WTC11 (cell line): Measurements from ENCODE around the gene B4GALT2. TPM values are rescaled to one million over a fixed set of nuclear protein-coding genes. Genes with fewer than 3 reads are reported as not detected.

Source experiments
- ATF1 ChIP-seq: sonication (generic); formaldehyde crosslinking; IDR thresholded peaks from 2 replicates; pipeline ENCODE4 v1.8.1; 2023; ENCODE audit warnings: mild to moderate bottlenecking, moderate library complexity, missing genetic modification reagents
- CBFB ChIP-seq: sonication (generic); formaldehyde crosslinking; IDR thresholded peaks from 2 replicates; pipeline ENCODE4 v1.8.1; 2022; ENCODE audit warnings: mild to moderate bottlenecking, low read depth, missing genetic modification reagents
- CREM ChIP-seq: sonication (generic); formaldehyde crosslinking; IDR thresholded peaks from 2 replicates; pipeline ENCODE4 v1.8.1; 2022; ENCODE audit warnings: mild to moderate bottlenecking, missing genetic modification reagents, moderate library complexity
- ETV6 ChIP-seq: sonication (generic); formaldehyde crosslinking; IDR thresholded peaks from 2 replicates; pipeline ENCODE4 v1.8.1; 2022; ENCODE audit warnings: mild to moderate bottlenecking, missing genetic modification reagents
- FOXJ3 ChIP-seq: sonication (generic); formaldehyde crosslinking; IDR thresholded peaks from 2 replicates; pipeline ENCODE4 v1.9.0; 2021; ENCODE audit warnings: missing genetic modification reagents, mild to moderate bottlenecking, borderline replicate concordance
- FOXP1 ChIP-seq: sonication (generic); formaldehyde crosslinking; IDR thresholded peaks from 2 replicates; pipeline ENCODE4 v1.8.0; 2022; ENCODE audit warnings: missing genetic modification reagents, mild to moderate bottlenecking, moderate library complexity, borderline replicate concordance
- GTF2I ChIP-seq: fragments of 250-450 bp; sonication (Bioruptor Pico); conservative IDR thresholded peaks from 2 replicates; pipeline ENCODE4 v1.4.0; 2021; ENCODE audit warnings: mild to moderate bottlenecking
- NFATC4 ChIP-seq: fragments of 250-450 bp; sonication (Bioruptor Pico); IDR thresholded peaks from 2 replicates; pipeline ENCODE4 v1.9.0; 2021; ENCODE audit warnings: mild to moderate bottlenecking
- NR1H2 ChIP-seq: sonication (generic); formaldehyde crosslinking; IDR thresholded peaks from 2 replicates; pipeline ENCODE4 v1.9.0; 2021; ENCODE audit warnings: mild to moderate bottlenecking, moderate library complexity, missing genetic modification reagents
- NR3C1 ChIP-seq: sonication (generic); formaldehyde crosslinking; conservative IDR thresholded peaks from 2 replicates; pipeline ENCODE4 v1.8.1; 2023; ENCODE audit warnings: low read depth, mild to moderate bottlenecking, missing genetic modification reagents
- RORB ChIP-seq: fragments of 250-450 bp; sonication (Bioruptor Pico); IDR thresholded peaks from 2 replicates; pipeline ENCODE4 v1.9.0; 2021; ENCODE audit warnings: mild to moderate bottlenecking
- TEAD1 ChIP-seq: sonication (generic); formaldehyde crosslinking; IDR thresholded peaks from 2 replicates; pipeline ENCODE4 v1.8.0; 2022; ENCODE audit warnings: mild to moderate bottlenecking, missing genetic modification reagents
- ZNF219 ChIP-seq: sonication (generic); formaldehyde crosslinking; IDR thresholded peaks from 2 replicates; pipeline ENCODE4 v1.8.0; 2023; ENCODE audit warnings: missing genetic modification reagents, mild to moderate bottlenecking, borderline replicate concordance
- ZNF263 ChIP-seq: sonication (generic); formaldehyde crosslinking; IDR thresholded peaks from 2 replicates; pipeline ENCODE4 v1.8.1; 2022; ENCODE audit warnings: low read depth, mild to moderate bottlenecking, moderate library complexity, missing genetic modification reagents
- total RNA-seq: library from RNA; stranded (reverse); gene quantifications from 3 replicates; pipeline ENCODE4 v1.2.3, GENCODE V29; 2021
- TF ChIP-seq, protein P1 (sequence below): sonication (generic); formaldehyde crosslinking; IDR thresholded peaks from 2 replicates; pipeline ENCODE4 v1.8.0; 2022; ENCODE audit warnings: mild to moderate bottlenecking, missing genetic modification reagents
- TF ChIP-seq, protein P2 (sequence below): sonication (generic); formaldehyde crosslinking; IDR thresholded peaks from 2 replicates; pipeline ENCODE4 v1.8.1; 2022; ENCODE audit warnings: low read depth, missing genetic modification reagents, borderline replicate concordance
- TF ChIP-seq, protein P3 (sequence below): sonication (generic); formaldehyde crosslinking; IDR thresholded peaks from 2 replicates; pipeline ENCODE4 v1.8.0; 2022; ENCODE audit warnings: mild to moderate bottlenecking, missing genetic modification reagents
- TF ChIP-seq, protein P4 (sequence below): sonication (generic); formaldehyde crosslinking; IDR thresholded peaks from 2 replicates; pipeline ENCODE4 v1.8.1; 2022; ENCODE audit warnings: mild to moderate bottlenecking, moderate library complexity, missing genetic modification reagents
- TF ChIP-seq, protein P5 (sequence below): sonication (generic); formaldehyde crosslinking; IDR thresholded peaks from 2 replicates; pipeline ENCODE4 v1.8.1; 2022; ENCODE audit warnings: missing genetic modification reagents, borderline replicate concordance
- TF ChIP-seq, protein P6 (sequence below): sonication (generic); formaldehyde crosslinking; IDR thresholded peaks from 2 replicates; pipeline ENCODE4 v1.8.1; 2023; ENCODE audit warnings: mild to moderate bottlenecking, missing genetic modification reagents, moderate library complexity
- TF ChIP-seq, protein P7 (sequence below): fragments of 250-450 bp; sonication (Bioruptor Pico); IDR thresholded peaks from 2 replicates; pipeline ENCODE4 v1.9.0; 2021; ENCODE audit warnings: moderate library complexity, mild to moderate bottlenecking, inconsistent platforms, borderline replicate concordance
- TF ChIP-seq, protein P8 (sequence below): sonication (generic); formaldehyde crosslinking; IDR thresholded peaks from 2 replicates; pipeline ENCODE4 v1.8.1; 2023; ENCODE audit warnings: mild to moderate bottlenecking, missing genetic modification reagents, borderline replicate concordance
- TF ChIP-seq, protein P9 (sequence below): sonication (generic); formaldehyde crosslinking; conservative IDR thresholded peaks from 2 replicates; pipeline ENCODE4 v1.8.1; 2022; ENCODE audit warnings: mild to moderate bottlenecking, missing genetic modification reagents
- TF ChIP-seq, protein P10 (sequence below): fragments of 250-450 bp; sonication (Bioruptor Pico); conservative IDR thresholded peaks from 2 replicates; pipeline ENCODE4 v1.9.0; 2021; ENCODE audit warnings: mild to moderate bottlenecking

Gene B4GALT2
- total RNA-seq, 1 experiment from 2014 or later = 66.7 TPM

DNA sequence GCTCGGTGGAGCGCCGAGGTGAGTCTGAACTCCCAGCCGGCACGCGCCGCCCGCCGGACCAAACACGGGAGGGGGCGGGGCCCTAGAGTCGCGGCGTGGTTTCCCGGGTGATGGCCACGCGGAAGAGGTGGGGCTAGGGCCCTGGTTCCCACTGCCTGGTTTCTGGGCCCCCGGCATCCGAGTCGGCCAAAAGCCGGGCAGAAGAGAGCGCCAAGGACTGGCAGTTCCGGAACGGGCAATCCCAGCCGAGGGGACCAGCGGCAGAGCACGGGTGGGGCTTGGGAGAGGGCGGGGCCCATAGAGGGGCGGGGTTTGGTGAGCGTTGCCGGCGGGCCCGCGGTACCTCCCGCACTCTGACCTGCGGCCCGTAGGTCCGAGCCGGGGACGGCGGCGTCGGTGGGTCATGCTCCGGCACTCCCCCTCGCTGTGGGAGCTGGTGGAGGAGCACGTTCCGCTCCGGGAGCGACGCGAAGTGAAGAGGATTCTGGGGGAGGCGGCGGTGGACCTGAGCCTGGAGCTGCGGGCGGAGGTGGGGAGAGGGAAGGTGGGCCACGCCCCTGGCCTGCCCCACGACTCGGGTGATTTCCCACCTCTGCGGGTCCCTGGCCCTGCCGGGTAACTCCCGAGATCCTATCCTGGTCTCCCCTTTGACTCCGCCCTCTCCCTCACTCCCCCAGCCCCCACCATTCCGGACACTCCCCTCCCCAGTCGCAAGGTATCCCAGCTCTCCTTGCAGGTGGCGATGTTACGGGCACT lies 12.6 kb downstream of the B4GALT2 start, which contains the start of gene CCDC24 (continued):
- TF ChIP-seq, protein P1, sequence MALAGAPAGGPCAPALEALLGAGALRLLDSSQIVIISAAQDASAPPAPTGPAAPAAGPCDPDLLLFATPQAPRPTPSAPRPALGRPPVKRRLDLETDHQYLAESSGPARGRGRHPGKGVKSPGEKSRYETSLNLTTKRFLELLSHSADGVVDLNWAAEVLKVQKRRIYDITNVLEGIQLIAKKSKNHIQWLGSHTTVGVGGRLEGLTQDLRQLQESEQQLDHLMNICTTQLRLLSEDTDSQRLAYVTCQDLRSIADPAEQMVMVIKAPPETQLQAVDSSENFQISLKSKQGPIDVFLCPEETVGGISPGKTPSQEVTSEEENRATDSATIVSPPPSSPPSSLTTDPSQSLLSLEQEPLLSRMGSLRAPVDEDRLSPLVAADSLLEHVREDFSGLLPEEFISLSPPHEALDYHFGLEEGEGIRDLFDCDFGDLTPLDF (CRISPR knock-in tag) = 0 out of 2 replicates have a peak, but pooled peaks have one; percentile 3
- TF ChIP-seq, protein P2, sequence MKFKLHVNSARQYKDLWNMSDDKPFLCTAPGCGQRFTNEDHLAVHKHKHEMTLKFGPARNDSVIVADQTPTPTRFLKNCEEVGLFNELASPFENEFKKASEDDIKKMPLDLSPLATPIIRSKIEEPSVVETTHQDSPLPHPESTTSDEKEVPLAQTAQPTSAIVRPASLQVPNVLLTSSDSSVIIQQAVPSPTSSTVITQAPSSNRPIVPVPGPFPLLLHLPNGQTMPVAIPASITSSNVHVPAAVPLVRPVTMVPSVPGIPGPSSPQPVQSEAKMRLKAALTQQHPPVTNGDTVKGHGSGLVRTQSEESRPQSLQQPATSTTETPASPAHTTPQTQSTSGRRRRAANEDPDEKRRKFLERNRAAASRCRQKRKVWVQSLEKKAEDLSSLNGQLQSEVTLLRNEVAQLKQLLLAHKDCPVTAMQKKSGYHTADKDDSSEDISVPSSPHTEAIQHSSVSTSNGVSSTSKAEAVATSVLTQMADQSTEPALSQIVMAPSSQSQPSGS (CRISPR knock-in tag) = no peak
- TF ChIP-seq, protein P3, sequence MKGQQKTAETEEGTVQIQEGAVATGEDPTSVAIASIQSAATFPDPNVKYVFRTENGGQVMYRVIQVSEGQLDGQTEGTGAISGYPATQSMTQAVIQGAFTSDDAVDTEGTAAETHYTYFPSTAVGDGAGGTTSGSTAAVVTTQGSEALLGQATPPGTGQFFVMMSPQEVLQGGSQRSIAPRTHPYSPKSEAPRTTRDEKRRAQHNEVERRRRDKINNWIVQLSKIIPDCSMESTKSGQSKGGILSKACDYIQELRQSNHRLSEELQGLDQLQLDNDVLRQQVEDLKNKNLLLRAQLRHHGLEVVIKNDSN (CRISPR knock-in tag) = peak; percentile 42; the same call in 1 of the 2 replicates
- TF ChIP-seq NFATC4 (CRISPR knock-in tag) (peak; percentile 51; the same call in 1 of the 2 replicates), ETV6 (CRISPR knock-in tag) (peak; percentile 36; the same call in 1 of the 2 replicates), ZNF263 (CRISPR knock-in tag) (no peak), ATF1 (CRISPR knock-in tag) (0 out of 2 replicates have a peak, but pooled peaks have one; percentile 31), NR1H2 (CRISPR knock-in tag) (no peak), TEAD1 (CRISPR knock-in tag) (no peak), NR3C1 (no peak), FOXJ3 (CRISPR knock-in tag) (no peak), GTF2I (CRISPR knock-in tag) (no peak), ZNF219 (no peak), CREM (CRISPR knock-in tag) (no peak), CBFB (CRISPR knock-in tag) (no peak), RORB (CRISPR knock-in tag) (no peak), FOXP1 (CRISPR knock-in tag) (no peak)
- TF ChIP-seq, protein P4, sequence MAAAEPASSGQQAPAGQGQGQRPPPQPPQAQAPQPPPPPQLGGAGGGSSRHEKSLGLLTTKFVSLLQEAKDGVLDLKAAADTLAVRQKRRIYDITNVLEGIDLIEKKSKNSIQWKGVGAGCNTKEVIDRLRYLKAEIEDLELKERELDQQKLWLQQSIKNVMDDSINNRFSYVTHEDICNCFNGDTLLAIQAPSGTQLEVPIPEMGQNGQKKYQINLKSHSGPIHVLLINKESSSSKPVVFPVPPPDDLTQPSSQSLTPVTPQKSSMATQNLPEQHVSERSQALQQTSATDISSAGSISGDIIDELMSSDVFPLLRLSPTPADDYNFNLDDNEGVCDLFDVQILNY = peak; percentile 77; the same call in 1 of the 2 replicates
- TF ChIP-seq, protein P5, sequence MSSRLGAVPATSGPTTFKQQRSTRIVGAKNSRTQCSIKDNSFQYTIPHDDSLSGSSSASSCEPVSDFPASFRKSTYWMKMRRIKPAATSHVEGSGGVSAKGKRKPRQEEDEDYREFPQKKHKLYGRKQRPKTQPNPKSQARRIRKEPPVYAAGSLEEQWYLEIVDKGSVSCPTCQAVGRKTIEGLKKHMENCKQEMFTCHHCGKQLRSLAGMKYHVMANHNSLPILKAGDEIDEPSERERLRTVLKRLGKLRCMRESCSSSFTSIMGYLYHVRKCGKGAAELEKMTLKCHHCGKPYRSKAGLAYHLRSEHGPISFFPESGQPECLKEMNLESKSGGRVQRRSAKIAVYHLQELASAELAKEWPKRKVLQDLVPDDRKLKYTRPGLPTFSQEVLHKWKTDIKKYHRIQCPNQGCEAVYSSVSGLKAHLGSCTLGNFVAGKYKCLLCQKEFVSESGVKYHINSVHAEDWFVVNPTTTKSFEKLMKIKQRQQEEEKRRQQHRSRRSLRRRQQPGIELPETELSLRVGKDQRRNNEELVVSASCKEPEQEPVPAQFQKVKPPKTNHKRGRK = no peak
- TF ChIP-seq, protein P6, sequence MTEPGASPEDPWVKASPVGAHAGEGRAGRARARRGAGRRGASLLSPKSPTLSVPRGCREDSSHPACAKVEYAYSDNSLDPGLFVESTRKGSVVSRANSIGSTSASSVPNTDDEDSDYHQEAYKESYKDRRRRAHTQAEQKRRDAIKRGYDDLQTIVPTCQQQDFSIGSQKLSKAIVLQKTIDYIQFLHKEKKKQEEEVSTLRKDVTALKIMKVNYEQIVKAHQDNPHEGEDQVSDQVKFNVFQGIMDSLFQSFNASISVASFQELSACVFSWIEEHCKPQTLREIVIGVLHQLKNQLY (CRISPR knock-in tag) = 0 out of 2 replicates have a peak, but pooled peaks have one; percentile 24
- TF ChIP-seq, protein P7, sequence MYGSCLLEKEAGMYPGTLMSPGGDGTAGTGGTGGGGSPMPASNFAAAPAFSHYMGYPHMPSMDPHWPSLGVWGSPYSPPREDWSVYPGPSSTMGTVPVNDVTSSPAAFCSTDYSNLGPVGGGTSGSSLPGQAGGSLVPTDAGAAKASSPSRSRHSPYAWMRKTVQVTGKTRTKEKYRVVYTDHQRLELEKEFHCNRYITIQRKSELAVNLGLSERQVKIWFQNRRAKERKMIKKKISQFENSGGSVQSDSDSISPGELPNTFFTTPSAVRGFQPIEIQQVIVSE (CRISPR knock-in tag) = no peak
- TF ChIP-seq, protein P8, sequence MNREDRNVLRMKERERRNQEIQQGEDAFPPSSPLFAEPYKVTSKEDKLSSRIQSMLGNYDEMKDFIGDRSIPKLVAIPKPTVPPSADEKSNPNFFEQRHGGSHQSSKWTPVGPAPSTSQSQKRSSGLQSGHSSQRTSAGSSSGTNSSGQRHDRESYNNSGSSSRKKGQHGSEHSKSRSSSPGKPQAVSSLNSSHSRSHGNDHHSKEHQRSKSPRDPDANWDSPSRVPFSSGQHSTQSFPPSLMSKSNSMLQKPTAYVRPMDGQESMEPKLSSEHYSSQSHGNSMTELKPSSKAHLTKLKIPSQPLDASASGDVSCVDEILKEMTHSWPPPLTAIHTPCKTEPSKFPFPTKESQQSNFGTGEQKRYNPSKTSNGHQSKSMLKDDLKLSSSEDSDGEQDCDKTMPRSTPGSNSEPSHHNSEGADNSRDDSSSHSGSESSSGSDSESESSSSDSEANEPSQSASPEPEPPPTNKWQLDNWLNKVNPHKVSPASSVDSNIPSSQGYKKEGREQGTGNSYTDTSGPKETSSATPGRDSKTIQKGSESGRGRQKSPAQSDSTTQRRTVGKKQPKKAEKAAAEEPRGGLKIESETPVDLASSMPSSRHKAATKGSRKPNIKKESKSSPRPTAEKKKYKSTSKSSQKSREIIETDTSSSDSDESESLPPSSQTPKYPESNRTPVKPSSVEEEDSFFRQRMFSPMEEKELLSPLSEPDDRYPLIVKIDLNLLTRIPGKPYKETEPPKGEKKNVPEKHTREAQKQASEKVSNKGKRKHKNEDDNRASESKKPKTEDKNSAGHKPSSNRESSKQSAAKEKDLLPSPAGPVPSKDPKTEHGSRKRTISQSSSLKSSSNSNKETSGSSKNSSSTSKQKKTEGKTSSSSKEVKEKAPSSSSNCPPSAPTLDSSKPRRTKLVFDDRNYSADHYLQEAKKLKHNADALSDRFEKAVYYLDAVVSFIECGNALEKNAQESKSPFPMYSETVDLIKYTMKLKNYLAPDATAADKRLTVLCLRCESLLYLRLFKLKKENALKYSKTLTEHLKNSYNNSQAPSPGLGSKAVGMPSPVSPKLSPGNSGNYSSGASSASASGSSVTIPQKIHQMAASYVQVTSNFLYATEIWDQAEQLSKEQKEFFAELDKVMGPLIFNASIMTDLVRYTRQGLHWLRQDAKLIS (CRISPR knock-in tag) = no peak
- TF ChIP-seq, protein P9, sequence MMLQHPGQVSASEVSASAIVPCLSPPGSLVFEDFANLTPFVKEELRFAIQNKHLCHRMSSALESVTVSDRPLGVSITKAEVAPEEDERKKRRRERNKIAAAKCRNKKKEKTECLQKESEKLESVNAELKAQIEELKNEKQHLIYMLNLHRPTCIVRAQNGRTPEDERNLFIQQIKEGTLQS (CRISPR knock-in tag) = no peak
- TF ChIP-seq, protein P10, sequence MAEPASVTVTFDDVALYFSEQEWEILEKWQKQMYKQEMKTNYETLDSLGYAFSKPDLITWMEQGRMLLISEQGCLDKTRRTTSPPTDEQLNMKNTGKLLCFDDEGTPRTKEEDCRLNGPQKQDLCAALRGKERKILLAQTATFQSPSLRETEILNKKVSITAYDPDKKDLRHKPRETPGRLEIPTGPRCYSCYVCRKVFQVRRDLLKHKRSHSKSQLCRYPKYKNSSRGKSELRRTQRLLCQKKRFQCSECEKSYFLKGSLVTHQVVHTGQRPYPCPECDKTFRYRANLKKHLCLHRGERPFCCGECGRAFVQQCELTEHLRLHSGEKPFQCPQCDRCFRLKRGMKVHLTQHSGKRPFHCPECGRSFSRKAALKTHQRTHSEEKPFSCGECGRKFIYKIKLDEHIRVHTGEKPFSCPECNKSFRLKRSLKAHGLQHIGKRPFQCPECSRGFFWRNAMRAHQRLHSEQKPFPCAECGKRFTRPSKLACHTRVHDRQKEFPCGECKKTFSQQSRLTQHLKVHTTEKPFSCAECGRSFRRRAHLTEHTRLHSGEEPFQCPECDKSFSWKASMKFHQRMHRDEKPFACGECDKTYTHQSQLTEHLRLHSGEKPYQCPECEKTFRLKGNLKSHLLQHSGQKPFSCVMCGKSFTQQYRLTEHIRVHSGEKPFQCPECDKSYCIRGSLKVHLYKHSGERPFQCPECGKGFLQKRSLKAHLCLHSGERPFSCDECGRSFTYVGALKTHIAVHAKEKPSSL (CRISPR knock-in tag) = no peak
